Endothelial cell of umbilical vein (primary cell): Measurements from ENCODE around the gene VPS51. TPM values are rescaled to one million over a fixed set of nuclear protein-coding genes. Genes with fewer than 3 reads are reported as not detected.

ENCODE experiments used
- BruUV-seq: library from RNA; stranded (reverse); fragments of 400-500 nt; replicated peaks from 2 replicates; lab custom pipeline; 2021; lab: Mats Ljungman, UMichigan
- CTCF ChIA-PET: fragments of 300-600, 350-600 bp; sonication (Branson Sonifier 250); formaldehyde crosslinking; loops from one replicate; lab custom pipeline; 2021; ENCODE audit warnings: antibody characterized with exemption, inconsistent platforms; lab: Charles Lee
- POLR2A ChIA-PET: fragments of 300-600, 350-600 bp; sonication (Branson Sonifier 250); formaldehyde crosslinking; loops from one replicate; lab custom pipeline; 2021; ENCODE audit warnings: antibody characterized with exemption, inconsistent platforms; lab: Charles Lee
- DNase-seq: peaks from one replicate; pipeline ENCODE4 v3.0.0-alpha.2; 2011; ENCODE audit warnings: low read depth, low spot score
- FAIRE-seq: peaks from 2 replicates; lab custom pipeline; 2011; peaks lifted over from hg19 to GRCh38; lab: Jason Lieb, UNC
- H2AFZ ChIP-seq: 2 replicates; pipeline ENCODE4 v1.6.0; 2012; ENCODE audit warnings: low read depth, low read length, control low read depth, inconsistent platforms
- H3K27ac ChIP-seq: 2 replicates; pipeline ENCODE4 v1.5.1; 2011; ENCODE audit warnings: low read depth, mild to moderate bottlenecking, control low read depth, low read length, moderate library complexity; ENCODE audit not compliant: insufficient read depth
- H3K27me3 ChIP-seq, 2 experiments: 2 replicates each; pipeline versions ENCODE4 v1.6.0 to v1.6.1; 2011; ENCODE audit warnings: low read length in 2 of 2, mixed read lengths in 1 of 2; ENCODE audit not compliant: control insufficient read depth in 2 of 2, insufficient read depth in 2 of 2
- H3K36me3 ChIP-seq, 2 experiments: 2 replicates in 1 of 2; 3 replicates in 1 of 2; pipeline ENCODE4 v1.5.1; 2011; ENCODE audit warnings: low read length in 2 of 2, mild to moderate bottlenecking in 1 of 2, moderate library complexity in 1 of 2; ENCODE audit not compliant: control insufficient read depth in 2 of 2, insufficient read depth in 2 of 2; ENCODE audit errors: extremely low read depth in 1 of 2
- H3K4me1 ChIP-seq: 3 replicates; pipeline ENCODE4 v1.5.1; 2011; ENCODE audit warnings: mild to moderate bottlenecking, low read length; ENCODE audit not compliant: control insufficient read depth, insufficient read depth; ENCODE audit errors: extremely low read depth
- H3K4me2 ChIP-seq: 2 replicates; pipeline ENCODE4 v1.6.1; 2011; ENCODE audit warnings: low read length, control low read depth, mixed read lengths; ENCODE audit not compliant: insufficient read depth
- H3K4me3 ChIP-seq, 3 experiments: fragments of 200-600 bp in 1 of 3; sonication (generic), shearing (Covaris generic) in 1 of 3; replicated peaks in 1 of 3; 2 replicates each; pipeline ENCODE4 v1.5.1; 2011 to 2016; ENCODE audit warnings: control low read depth in 3 of 3, low read length in 3 of 3, mild to moderate bottlenecking in 2 of 3, inconsistent platforms in 1 of 3, low read depth in 1 of 3, moderate library complexity in 1 of 3; ENCODE audit not compliant: insufficient read depth in 1 of 3
- H3K79me2 ChIP-seq: 2 replicates; pipeline ENCODE4 v1.6.0; 2012; ENCODE audit warnings: low read length, inconsistent platforms; ENCODE audit not compliant: control insufficient read depth, insufficient read depth
- H3K9ac ChIP-seq: replicated peaks from 2 replicates; pipeline ENCODE3; 2011; ENCODE audit warnings: low read length, control low read depth; ENCODE audit not compliant: insufficient read depth; ENCODE audit errors: extremely low read depth
- H3K9me1 ChIP-seq: replicated peaks from 3 replicates; pipeline ENCODE4 v1.6.0; 2011; ENCODE audit warnings: mild to moderate bottlenecking, low read length; ENCODE audit not compliant: control insufficient read depth, insufficient read depth; ENCODE audit errors: extremely low read depth
- H3K9me3 ChIP-seq: replicated peaks from 2 replicates; pipeline ENCODE4 v1.5.1; 2012; ENCODE audit warnings: low read length, inconsistent platforms; ENCODE audit not compliant: control insufficient read depth, insufficient read depth
- H4K20me1 ChIP-seq: replicated peaks from 2 replicates; pipeline ENCODE3; 2011; ENCODE audit warnings: mild to moderate bottlenecking, low read length; ENCODE audit not compliant: control insufficient read depth, insufficient read depth; ENCODE audit errors: extremely low read depth
- EZH2 ChIP-seq: IDR thresholded peaks from 2 replicates; pipeline ENCODE4 v1.6.1; 2012; ENCODE audit warnings: borderline replicate concordance, low read depth, mild to moderate bottlenecking, moderate library complexity, low read length, inconsistent platforms; ENCODE audit not compliant: severe bottlenecking
- FOS ChIP-seq: IDR thresholded peaks from 2 replicates; pipeline ENCODE4 v1.6.1; 2011; ENCODE audit warnings: mild to moderate bottlenecking, low read length, moderate library complexity, borderline replicate concordance; ENCODE audit not compliant: insufficient read depth
- GATA2 ChIP-seq: IDR thresholded peaks from 2 replicates; pipeline ENCODE4 v1.7.0; 2011; ENCODE audit warnings: low read depth, mild to moderate bottlenecking, moderate library complexity, mixed read lengths, low read length; ENCODE audit not compliant: insufficient read length, insufficient read depth
- JUN ChIP-seq: IDR thresholded peaks from 2 replicates; pipeline ENCODE4 v1.6.1; 2011; ENCODE audit warnings: borderline replicate concordance, low read depth; ENCODE audit not compliant: insufficient read length, insufficient read depth
- MYC ChIP-seq: IDR thresholded peaks from one replicate; pipeline ENCODE4 v1.6.1; 2011; ENCODE audit warnings: mild to moderate bottlenecking, low read depth, low read length
- POLR2A ChIP-seq: IDR thresholded peaks from 2 replicates; pipeline ENCODE4 v1.6.1; 2012; ENCODE audit warnings: low read depth, mild to moderate bottlenecking, control low read depth, low read length
- POLR2AphosphoS5 ChIP-seq: IDR thresholded peaks from 2 replicates; pipeline ENCODE4 v1.6.1; 2012; ENCODE audit warnings: low read depth, mild to moderate bottlenecking, control low read depth, low read length, moderate library complexity; ENCODE audit not compliant: insufficient read depth
- dilution Hi-C: fragments of 300-500 bp; cut with MboI; formaldehyde crosslinking; loops from one replicate; pipeline ENCODE4 v1.15.0; 2019; ENCODE audit warnings: low sequenced_read_pairs; ENCODE audit not compliant: extremely low pct_ligation_motif_present
- intact Hi-C: fragments of 100-400 bp; cut with micrococcal nuclease; formaldehyde crosslinking; loops from one replicate; pipeline ENCODE4 v1.10.0; 2022
- polyA plus RNA-seq, 4 experiments: library from polyadenylated mRNA; depleted of rRNA in 3 of 4; stranded (reverse) in 3 of 4; unstranded in 1 of 4; fragments of >200 nt; gene quantifications; 2 replicates each; pipeline versions ENCODE4 v1.2.1 to v1.2.3, GENCODE V29; 2011 to 2012; ENCODE audit warnings: missing spikeins in 1 of 4
- total RNA-seq: library from RNA; stranded (reverse); gene quantifications from 2 replicates; pipeline ENCODE4 v1.2.3, GENCODE V29; 2021
- TF ChIP-seq, protein P1 (sequence below): IDR thresholded peaks from 2 replicates; pipeline ENCODE4 v1.6.1; 2011; ENCODE audit not compliant: insufficient read depth, insufficient read length
- TF ChIP-seq, protein P2 (sequence below), 2 donors: IDR thresholded peaks; 1 replicate in 1 of 2; 2 replicates in 1 of 2; pipeline ENCODE4 v1.5.1; 2011; ENCODE audit warnings: low read length in 2 of 2, mild to moderate bottlenecking in 2 of 2, moderate library complexity in 2 of 2, control low read depth in 1 of 2, inconsistent platforms in 1 of 2, low read depth in 1 of 2; ENCODE audit not compliant: insufficient read depth in 1 of 2; ENCODE audit errors: extremely low read depth in 1 of 2

VPS51 gene
- total and polyA plus RNA-seq, 2 donors (not counting 3 experiments of a cell fraction or from before 2014, with no cell fraction given): 108 to 146 TPM

DNA sequence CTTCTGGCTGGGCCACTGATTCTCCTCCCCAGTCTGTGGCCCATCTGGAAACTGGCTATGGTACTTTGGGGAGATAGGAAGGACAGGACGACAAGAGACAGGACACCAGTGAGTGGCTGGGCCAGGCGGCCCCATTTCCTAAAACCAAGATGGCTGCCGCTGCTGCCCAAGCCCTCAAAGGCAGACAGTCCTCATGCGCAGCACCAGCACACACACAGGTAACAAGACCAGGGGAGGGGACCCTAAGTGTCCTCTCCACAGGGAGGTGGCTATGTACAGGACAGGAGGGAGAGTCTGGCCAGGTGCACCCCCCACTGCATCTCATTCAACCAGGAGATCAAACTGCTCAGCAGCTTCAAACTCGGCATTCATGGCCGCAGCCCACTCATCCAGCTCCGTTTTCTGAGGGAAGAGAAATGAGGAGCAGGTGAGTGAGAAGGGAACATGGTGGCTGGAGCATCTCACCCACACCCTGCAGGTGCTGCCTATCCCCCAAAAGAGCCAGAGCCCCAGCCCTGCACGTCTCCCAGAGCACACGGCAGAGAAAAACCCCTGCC is 17.1 kb upstream of the VPS51 start:
- no TSS peak for BruUV-seq
- Histone ChIP-seq H3K4me1 (peaks cover 9% of the 10 kb centered on the region), H3K27ac (no peak overlapping the region), H3K79me2 (peaks cover 28% of the 10 kb centered on the region), H2AFZ (no peak overlapping the region), H3K9me3 (no peaks in the 10 kb centered on the region), H4K20me1 (no peaks in the 10 kb centered on the region), H3K9ac (no peak overlapping the region), H3K9me1 (no peaks in the 10 kb centered on the region), H3K4me2 (no peak overlapping the region), H3K4me3 (no peak overlapping the region), H3K27me3 (no peaks in the 10 kb centered on the region), H3K36me3 (peaks cover 0 to 3% of the 10 kb centered on the region in 2 experiments)
- POLR2A ChIA-PET: no interaction called here
- FAIRE-seq (no peak), DNase-seq (no peak)
- no peak for TF ChIP-seq EZH2
- dilution Hi-C loops: no loop called here
- intact Hi-C loops: loop anchor here (1.0 kb wide), 2 partner anchors 52 to 66 kb away; partner anchors contain the start of gene SNX15
- CTCF ChIA-PET: no interaction called here

DNA sequence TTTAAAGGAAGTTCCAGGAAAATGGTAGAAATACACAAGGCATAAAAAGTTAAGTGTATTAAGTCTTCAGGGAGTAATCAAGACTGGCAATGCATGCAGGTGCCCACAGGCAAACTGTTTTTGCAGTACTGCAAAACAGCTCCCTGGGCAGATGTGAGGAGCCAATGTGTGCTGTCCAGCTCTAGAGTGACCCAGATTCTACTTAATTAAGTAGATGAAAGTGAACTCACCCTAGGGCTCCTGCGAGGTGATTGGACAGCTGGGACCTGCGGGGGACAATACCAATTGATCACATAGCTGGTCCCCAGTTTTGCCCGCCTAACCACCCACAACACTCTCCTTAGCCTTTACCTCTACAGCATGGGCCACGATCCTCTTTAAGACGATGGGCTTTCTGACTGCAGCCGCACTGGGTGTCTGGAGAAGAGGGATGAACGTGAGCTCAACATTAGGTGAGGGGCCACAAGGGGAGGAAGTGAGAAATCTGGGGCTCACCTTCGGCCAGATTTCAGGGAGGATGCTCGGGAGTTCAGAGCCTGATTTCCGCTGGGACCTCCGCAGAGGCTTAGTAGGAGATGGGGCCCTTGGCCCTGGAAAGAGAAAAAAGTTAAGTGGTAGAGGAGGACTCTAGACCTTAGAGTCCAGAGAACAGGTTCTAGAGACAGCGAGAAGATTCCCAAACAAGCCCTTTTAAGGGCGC is 12.7 kb upstream of the VPS51 start:
- no peak for DNase-seq
- H3K79me2 ChIP-seq: peaks cover 37% of the 10 kb centered on the region
- peaks cover 8 to 15% of the 10 kb centered on the region in 2 experiments for H3K36me3 ChIP-seq
- dilution Hi-C loops (no loop called here), intact Hi-C loops (no loop called here)
- peak overlapping the region; percentile 96 for H3K9ac ChIP-seq
- TSS peak; percentile 59 for BruUV-seq
- ChIA-PET CTCF (interaction anchor here (1.3 kb wide), 1 partner anchor 14 kb away, joined by 4 read pairs; no protein-coding TSS in a partner anchor), POLR2A (no interaction called here)
- no peaks in the 10 kb centered on the region for H3K9me3 ChIP-seq
- H3K4me1 ChIP-seq: peaks cover 17% of the 10 kb centered on the region
- peak overlapping the region; percentile 61 for H3K27ac ChIP-seq
- H4K20me1 ChIP-seq: no peaks in the 10 kb centered on the region
- H3K4me2 ChIP-seq: peak overlapping the region; percentile 72
- no peak for TF ChIP-seq POLR2A
- no peak for TF ChIP-seq MYC
- TF ChIP-seq JUN: no peak
- TF ChIP-seq GATA2: no peak
- TF ChIP-seq, protein P1, sequence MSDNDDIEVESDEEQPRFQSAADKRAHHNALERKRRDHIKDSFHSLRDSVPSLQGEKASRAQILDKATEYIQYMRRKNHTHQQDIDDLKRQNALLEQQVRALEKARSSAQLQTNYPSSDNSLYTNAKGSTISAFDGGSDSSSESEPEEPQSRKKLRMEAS: no peak
- TF ChIP-seq, protein P2, sequence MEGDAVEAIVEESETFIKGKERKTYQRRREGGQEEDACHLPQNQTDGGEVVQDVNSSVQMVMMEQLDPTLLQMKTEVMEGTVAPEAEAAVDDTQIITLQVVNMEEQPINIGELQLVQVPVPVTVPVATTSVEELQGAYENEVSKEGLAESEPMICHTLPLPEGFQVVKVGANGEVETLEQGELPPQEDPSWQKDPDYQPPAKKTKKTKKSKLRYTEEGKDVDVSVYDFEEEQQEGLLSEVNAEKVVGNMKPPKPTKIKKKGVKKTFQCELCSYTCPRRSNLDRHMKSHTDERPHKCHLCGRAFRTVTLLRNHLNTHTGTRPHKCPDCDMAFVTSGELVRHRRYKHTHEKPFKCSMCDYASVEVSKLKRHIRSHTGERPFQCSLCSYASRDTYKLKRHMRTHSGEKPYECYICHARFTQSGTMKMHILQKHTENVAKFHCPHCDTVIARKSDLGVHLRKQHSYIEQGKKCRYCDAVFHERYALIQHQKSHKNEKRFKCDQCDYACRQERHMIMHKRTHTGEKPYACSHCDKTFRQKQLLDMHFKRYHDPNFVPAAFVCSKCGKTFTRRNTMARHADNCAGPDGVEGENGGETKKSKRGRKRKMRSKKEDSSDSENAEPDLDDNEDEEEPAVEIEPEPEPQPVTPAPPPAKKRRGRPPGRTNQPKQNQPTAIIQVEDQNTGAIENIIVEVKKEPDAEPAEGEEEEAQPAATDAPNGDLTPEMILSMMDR (IDR thresholded peaks at IDR 0.05; ENCODE audit: extremely low read depth in 1 of 2, insufficient read depth in 1 of 2, low read depth in 1 of 2, low read length in 2 of 2): no peak
- TF ChIP-seq EZH2: no peak
- TF ChIP-seq FOS: no peak
- no peak for TF ChIP-seq POLR2AphosphoS5
- peak overlapping the region; percentile 58 to 92 (median 81) for H3K4me3 ChIP-seq
- H2AFZ ChIP-seq: peak overlapping the region; percentile 62
- no peak for FAIRE-seq
- H3K27me3 ChIP-seq: no peaks in the 10 kb centered on the region
- H3K9me1 ChIP-seq: no peaks in the 10 kb centered on the region
